Measurements from ENCODE around the gene YWHAQ. TPM values are rescaled to one million over a fixed set of nuclear protein-coding genes. Genes with fewer than 3 reads are reported as not detected.

YWHAQ gene
- total RNA-seq, 1 donor from 2014 or later: 172 TPM

GRCh38 chr2:9639000-9639602, 8.3 kb upstream of the YWHAQ start:
- Histone ChIP-seq H3K4me1 (no peaks in the 10 kb centered on the region), H3K36me3 (no peaks in the 10 kb centered on the region), H3K27me3 (no peaks in the 10 kb centered on the region), H3K4me3 (no peak overlapping the region), H3K9me3 (no peaks in the 10 kb centered on the region), H3K27ac (no peak overlapping the region)
- no peak for DNase-seq (ENCODE audit: low spot score in 2 of 2)
- intact Hi-C loops (cut with DNase I): loop anchor here (10.0 kb wide), 1 partner anchor 406 kb away; the partner anchor contains the start of gene KLF11
- TF ChIP-seq, protein P1, sequence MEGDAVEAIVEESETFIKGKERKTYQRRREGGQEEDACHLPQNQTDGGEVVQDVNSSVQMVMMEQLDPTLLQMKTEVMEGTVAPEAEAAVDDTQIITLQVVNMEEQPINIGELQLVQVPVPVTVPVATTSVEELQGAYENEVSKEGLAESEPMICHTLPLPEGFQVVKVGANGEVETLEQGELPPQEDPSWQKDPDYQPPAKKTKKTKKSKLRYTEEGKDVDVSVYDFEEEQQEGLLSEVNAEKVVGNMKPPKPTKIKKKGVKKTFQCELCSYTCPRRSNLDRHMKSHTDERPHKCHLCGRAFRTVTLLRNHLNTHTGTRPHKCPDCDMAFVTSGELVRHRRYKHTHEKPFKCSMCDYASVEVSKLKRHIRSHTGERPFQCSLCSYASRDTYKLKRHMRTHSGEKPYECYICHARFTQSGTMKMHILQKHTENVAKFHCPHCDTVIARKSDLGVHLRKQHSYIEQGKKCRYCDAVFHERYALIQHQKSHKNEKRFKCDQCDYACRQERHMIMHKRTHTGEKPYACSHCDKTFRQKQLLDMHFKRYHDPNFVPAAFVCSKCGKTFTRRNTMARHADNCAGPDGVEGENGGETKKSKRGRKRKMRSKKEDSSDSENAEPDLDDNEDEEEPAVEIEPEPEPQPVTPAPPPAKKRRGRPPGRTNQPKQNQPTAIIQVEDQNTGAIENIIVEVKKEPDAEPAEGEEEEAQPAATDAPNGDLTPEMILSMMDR (IDR thresholded peaks at IDR 0.05): no peak

DNA sequence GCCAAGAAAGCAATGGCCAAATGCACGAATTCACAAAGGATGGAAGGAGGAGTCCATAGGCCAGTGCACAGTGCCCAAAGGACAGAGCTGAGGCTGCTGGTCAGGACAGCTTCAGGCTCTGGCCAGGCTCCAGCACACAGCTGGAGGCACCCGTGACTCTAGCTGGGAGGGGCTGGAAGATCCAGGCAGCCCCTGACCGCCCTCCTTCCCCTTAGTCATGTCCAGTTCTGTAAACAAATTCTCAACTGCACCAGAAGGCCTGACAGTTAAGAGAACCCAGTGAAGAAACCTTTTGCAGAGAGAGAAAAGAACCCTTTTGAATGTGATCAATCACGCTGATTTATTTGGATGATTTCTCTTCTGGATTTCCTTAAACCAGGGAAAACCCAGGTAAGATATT, 7.7 kb upstream of the YWHAQ start:
- TF ChIP-seq, protein P1 (IDR thresholded peaks at IDR 0.05): no peak
- intact Hi-C loops (cut with DNase I): loop anchor here (10.0 kb wide), 1 partner anchor 406 kb away; the partner anchor contains the start of gene KLF11
- H3K4me1 ChIP-seq: no peaks in the 10 kb centered on the region
- no peaks in the 10 kb centered on the region for H3K27me3 ChIP-seq
- peak in 1 of 2 donors; percentile 23 for DNase-seq (ENCODE audit: low spot score in 2 of 2)
- no peaks in the 10 kb centered on the region for H3K9me3 ChIP-seq
- H3K36me3 ChIP-seq: no peaks in the 10 kb centered on the region
- no peak overlapping the region for H3K27ac ChIP-seq
- H3K4me3 ChIP-seq: no peak overlapping the region

GRCh38 chr2:9637330-9637729, 6.5 kb upstream of the YWHAQ start:
- H3K36me3 ChIP-seq: no peaks in the 10 kb centered on the region
- DNase-seq (ENCODE audit: low spot score in 2 of 2): no peak
- TF ChIP-seq, protein P1 (IDR thresholded peaks at IDR 0.05): no peak
- H3K27ac ChIP-seq: no peak overlapping the region
- H3K4me3 ChIP-seq: no peak overlapping the region
- intact Hi-C loops (cut with DNase I): loop anchor here (10.0 kb wide), 1 partner anchor 407 kb away; the partner anchor contains the start of gene KLF11
- no peaks in the 10 kb centered on the region for H3K9me3 ChIP-seq
- no peaks in the 10 kb centered on the region for H3K4me1 ChIP-seq
- no peaks in the 10 kb centered on the region for H3K27me3 ChIP-seq

DNA sequence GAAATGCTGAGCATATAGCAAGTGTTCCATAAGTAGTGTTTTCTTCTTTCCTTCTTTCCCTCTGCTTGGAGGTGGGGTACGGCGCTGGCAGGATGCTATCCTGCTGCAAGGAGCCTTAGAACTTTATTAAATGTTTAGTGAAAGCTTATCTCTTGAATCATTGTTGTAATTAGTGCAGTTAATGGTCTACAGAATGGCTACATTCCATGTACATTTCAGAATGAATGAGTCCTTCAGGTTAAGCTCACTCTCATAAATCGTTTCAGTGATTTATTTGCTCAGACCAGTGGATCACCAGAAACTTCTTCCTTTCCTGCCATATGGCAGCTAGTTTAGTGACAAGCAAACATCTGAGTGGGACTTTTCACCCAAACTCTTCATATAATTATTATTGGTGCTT, 3.3 kb upstream of the YWHAQ start:
- TF ChIP-seq, protein P1 (IDR thresholded peaks at IDR 0.05): no peak
- Histone ChIP-seq H3K36me3 (no peaks in the 10 kb centered on the region), H3K9me3 (no peaks in the 10 kb centered on the region), H3K27me3 (no peaks in the 10 kb centered on the region), H3K4me3 (no peak overlapping the region), H3K4me1 (peaks cover 0 to 7% of the 10 kb centered on the region in 2 donors), H3K27ac (no peak overlapping the region)
- intact Hi-C loops (cut with DNase I): loop anchor here (5.0 to 10.0 kb wide), 3 partner anchors 97 to 411 kb away; partner anchors contain the start of gene KLF11
- no peak for DNase-seq (ENCODE audit: low spot score in 2 of 2)

DNA sequence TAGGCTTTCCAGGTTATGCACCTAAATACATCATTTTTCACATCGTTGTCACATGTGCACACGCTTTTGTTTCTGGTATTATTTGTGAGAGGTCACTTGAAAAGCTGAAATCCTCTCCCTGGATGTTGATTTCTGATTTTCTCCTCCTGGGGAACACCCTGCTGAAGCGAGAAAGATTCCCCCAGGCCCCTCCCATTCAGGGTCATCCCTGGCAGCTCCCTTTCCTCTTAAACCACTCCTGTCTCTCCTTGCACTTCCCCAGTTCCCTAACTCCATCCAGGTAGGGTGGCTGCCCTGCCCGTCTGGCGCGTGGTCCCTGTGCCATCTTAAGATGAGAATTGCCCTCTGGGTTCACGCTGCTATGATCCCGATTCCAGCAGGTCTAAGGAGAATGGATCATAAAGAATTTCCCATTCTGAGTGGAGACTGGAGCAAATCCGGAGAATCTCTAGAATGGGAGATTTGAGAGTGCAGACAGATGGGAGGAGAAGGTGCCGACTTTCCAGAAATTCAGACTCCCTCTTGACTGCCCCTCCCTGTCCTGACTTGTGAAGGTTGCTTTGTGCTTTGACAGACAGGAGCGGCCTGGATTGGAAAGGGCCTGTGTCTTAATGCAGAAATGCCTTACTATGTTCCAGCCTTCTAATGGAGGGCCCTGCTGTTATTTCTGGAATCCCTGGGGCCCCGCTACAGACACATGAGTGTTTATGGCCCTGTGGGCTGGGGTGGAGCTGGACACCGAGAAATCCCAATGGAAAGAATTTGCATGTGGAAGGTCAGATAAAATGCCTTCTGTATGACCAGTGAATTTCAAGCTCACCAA, 1.3 kb upstream of the YWHAQ start:
- Histone ChIP-seq H3K4me1 (peaks cover 5 to 25% of the 10 kb centered on the region in 2 donors), H3K9me3 (no peaks in the 10 kb centered on the region), H3K27me3 (no peaks in the 10 kb centered on the region), H3K36me3 (peaks cover 0 to 8% of the 10 kb centered on the region in 2 donors), H3K27ac (peak overlapping the region; percentile 37 to 58), H3K4me3 (no peak overlapping the region)
- no peak for DNase-seq (ENCODE audit: low spot score in 2 of 2)
- TF ChIP-seq, protein P1 (IDR thresholded peaks at IDR 0.05): no peak
- intact Hi-C loops (cut with DNase I): loop anchor here (1.0 to 10.0 kb wide), 9 partner anchors 24 to 817 kb away; partner anchors contain the start of genes ADAM17, CPSF3, IAH1 and ITGB1BP1

Data from ascending aorta (tissue), 2 donors.